Upper lobe of left lung (tissue), 6 donors: Measurements from ENCODE around the gene PPP1R2. TPM values are rescaled to one million over a fixed set of nuclear protein-coding genes. Genes with fewer than 3 reads are reported as not detected.
"Not testable (repeated sequence)": the region's sequence is repeated elsewhere in the genome, so short reads cannot be mapped to it uniquely, and the experiment has no call there.

Experiments used
- ATAC-seq, 2 donors: fragments of 200-7000 bp; cut with Tn5 transposase; one replicate each; pipeline ENCODE4 v1.9.1; 2022; ENCODE audit warnings: mild to moderate bottlenecking in 2 of 2, moderate library complexity in 2 of 2; ENCODE audit not compliant: low FRiP score in 2 of 2
- DNase-seq, 2 donors: peaks; one replicate each; pipeline ENCODE4 v3.0.0-alpha.2; 2019 to 2020
- H3K27ac ChIP-seq, 4 donors: fragments of 200-600 bp; sonication (generic); one replicate each; pipeline ENCODE4 v1.5.1; 2016 to 2019
- H3K27me3 ChIP-seq, 4 donors: fragments of 200-600 bp; sonication (generic); one replicate each; pipeline ENCODE4 v1.5.1; 2017 to 2019
- H3K36me3 ChIP-seq, 4 donors: fragments of 200-600 bp; sonication (generic); one replicate each; pipeline ENCODE4 v1.5.1; 2016 to 2019
- H3K4me1 ChIP-seq, 4 donors: fragments of 200-600 bp; sonication (generic); one replicate each; pipeline ENCODE4 v1.5.1; 2018 to 2019
- H3K4me3 ChIP-seq, 4 donors: fragments of 200-600 bp; sonication (generic); one replicate each; pipeline ENCODE4 v1.5.1; 2017 to 2019; ENCODE audit warnings: mild to moderate bottlenecking in 2 of 4, moderate library complexity in 1 of 4
- H3K9me3 ChIP-seq, 4 donors: fragments of 200-600 bp; sonication (generic); one replicate each; pipeline ENCODE4 v1.5.1; 2018 to 2019
- CTCF ChIP-seq, 6 experiments: fragments of 450-650 bp in 4 of 6; fragments of 200-600 bp in 2 of 6; sonication (generic) in 2 of 6; IDR thresholded peaks; one replicate each; pipeline ENCODE4 v1.5.1; 2016 to 2019; ENCODE audit warnings: antibody characterized with exemption in 6 of 6
- EP300 ChIP-seq, 4 donors: sonication (generic); formaldehyde crosslinking; IDR thresholded peaks; one replicate each; pipeline ENCODE4 v1.5.1; 2017; ENCODE audit warnings: antibody characterized with exemption in 4 of 4, control low read depth in 2 of 4
- POLR2A ChIP-seq, 4 donors: fragments of 450-650 bp; IDR thresholded peaks; one replicate each; pipeline ENCODE4 v1.5.1; 2016 to 2017; ENCODE audit warnings: antibody characterized with exemption in 4 of 4, mild to moderate bottlenecking in 2 of 4
- POLR2AphosphoS5 ChIP-seq, 2 donors: sonication (generic); formaldehyde crosslinking; IDR thresholded peaks; one replicate each; pipeline ENCODE4 v1.5.1; 2017; ENCODE audit warnings: antibody characterized with exemption in 2 of 2
- WGBS, 2 donors: methylation state at CpG; one replicate each; pipeline ENCODE4 v1.1.5; 2017 to 2018; 5-methylcytosine and 5-hydroxymethylcytosine counted together
- total RNA-seq, 6 donors: library from RNA; depleted of rRNA in 4 of 6; stranded (reverse); fragments of >200 nt in 4 of 6; gene quantifications; one replicate each; pipeline versions ENCODE4 v1.1.0 to v1.2.1, GENCODE V29; 2016 to 2021
- donor health status: DM: no; HTN: no; CAD: no; lungs with moderate emphysema.
- donor health status: DM: no; HTN: yes; CAD: no; lungs with severe emphysema.

PPP1R2 gene
- total RNA-seq, 6 donors from 2014 or later, result 38.5 to 170 (median 61.2) TPM

- no peak for TF ChIP-seq EP300 (IDR thresholded peaks at IDR 0.05)
- Histone ChIP-seq H3K4me3 (no peak overlapping the region), H3K9me3 (no peaks in the 10 kb centered on the region), H3K4me1 (peaks cover 0 to 16% (median 6%) of the 10 kb centered on the region in 4 donors), H3K36me3 (peaks cover 0 to 12% (median 4%) of the 10 kb centered on the region in 4 donors), H3K27me3 (no peaks in the 10 kb centered on the region), H3K27ac (no peak overlapping the region)
- DNase-seq (no peak), ATAC-seq (no peak)
- WGBS, 2 donors, result 97% methylated on average over 5 of the region's 5 CpGs
These were observed 11.4 kb downstream of the PPP1R2 start for GRCh38 chr3:195531683-195532082.

DNA sequence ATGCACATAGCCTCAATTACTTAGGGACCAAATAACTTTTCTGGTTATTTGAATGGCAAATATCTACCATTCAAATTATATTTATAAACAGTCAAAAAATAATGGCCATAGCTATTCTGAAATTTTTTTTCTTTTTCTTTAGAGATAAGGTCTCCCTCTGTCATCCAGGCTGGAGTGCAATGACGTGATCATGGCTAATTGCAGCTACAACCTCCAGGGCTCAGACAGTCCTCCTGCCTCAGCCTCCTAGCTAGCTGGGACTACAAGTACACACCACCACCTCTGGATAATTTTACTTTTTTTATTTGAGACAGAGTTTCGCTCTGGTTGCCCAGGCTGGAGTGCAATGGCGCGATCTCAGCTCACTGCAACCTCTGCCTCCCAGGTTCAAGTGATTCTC lies 16.6 kb downstream of the PPP1R2 start:
- DNase-seq, result no peak

DNA sequence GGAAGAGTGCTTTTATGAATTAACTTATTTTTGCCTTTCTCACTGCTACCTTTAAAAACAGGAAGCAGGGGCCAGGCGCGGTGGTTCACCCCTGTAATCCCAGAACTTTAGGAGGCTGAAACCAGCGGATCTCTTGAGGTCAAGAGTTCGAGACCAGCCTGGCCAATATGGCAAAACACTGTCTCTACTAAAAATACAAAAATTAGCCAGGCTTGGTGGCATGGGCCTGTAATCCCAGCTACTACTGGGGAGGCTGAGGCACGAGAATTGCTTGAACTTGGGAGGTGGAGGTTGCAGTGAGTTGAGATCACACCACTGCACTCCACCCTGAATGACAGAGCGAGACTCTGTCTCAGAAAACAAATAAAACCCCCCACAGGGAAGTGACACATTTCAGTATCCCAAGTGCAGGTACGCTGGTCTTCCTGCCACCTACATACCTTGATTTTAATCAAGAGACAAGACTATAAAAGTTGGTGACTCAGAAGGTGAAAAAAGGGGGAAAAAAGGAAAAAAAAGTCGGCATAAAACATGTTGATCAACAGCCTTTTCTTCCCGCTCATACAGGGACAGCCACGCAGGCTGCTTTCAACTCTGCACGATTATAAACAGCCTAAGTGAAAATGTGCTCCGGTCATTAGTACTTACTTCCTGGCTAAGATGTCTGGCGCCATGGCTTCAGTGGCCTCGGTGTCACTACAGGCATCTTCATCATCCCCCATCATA lies 18.8 kb downstream of the PPP1R2 start:
- no peaks in the 10 kb centered on the region for H3K27me3 ChIP-seq

More for the DNA sequence above, 16.6 kb downstream of the PPP1R2 start:
- H3K4me3 ChIP-seq, result no peak overlapping the region
- H3K4me1 ChIP-seq, result peaks cover 0 to 7% (median 2%) of the 10 kb centered on the region in 4 donors
- 93 to 97% methylated on average over 4 of the region's 4 CpGs for WGBS, 2 donors
- peaks cover 13 to 40% (median 17%) of the 10 kb centered on the region in 4 donors for H3K36me3 ChIP-seq
- no peak overlapping the region for H3K27ac ChIP-seq
- TF ChIP-seq CTCF (IDR thresholded peaks at IDR 0.05), result no peak
- ATAC-seq, result no peak
- no peaks in the 10 kb centered on the region for H3K9me3 ChIP-seq
- no peaks in the 10 kb centered on the region for H3K27me3 ChIP-seq

DNA sequence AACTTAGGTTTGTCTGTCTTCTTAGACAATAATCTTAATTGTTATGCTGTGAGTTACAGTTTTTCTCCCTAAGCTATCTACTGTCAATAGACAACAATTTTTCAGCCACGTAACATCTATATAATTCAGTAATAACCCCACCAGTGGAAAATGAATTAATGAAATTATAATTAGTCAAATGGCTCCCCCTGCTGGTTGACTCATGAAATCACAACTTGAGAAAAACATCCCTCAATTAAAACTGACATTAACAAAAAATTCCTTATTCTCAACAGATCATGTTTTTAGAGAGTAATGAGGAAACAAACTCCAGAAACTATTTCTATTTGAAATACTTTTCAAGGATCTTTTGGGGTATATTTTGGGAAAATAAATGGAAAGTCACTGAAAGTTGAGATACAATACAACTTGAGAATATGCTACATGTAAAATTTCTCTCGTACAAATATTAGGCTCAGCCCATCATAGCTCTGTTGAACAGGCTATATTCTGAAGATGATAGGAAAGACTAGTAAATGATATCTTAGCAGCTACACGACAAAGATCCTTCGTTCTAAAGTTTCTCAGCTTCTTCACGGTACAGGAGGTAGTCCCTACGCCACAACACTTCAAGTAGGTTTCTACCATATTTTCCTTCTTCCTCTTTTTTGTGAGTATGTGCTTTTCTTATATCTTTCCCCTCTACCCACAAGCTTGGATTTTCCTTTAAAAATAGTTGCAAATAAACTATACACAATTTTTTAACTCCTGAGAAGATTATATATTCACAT lies 20.7 kb downstream of the PPP1R2 start:
- peak in 1 of 2 donors; percentile 53 for ATAC-seq
- no peak overlapping the region for H3K4me3 ChIP-seq
- peak; percentile 60 to 81 (median 70) for TF ChIP-seq CTCF (IDR thresholded peaks at IDR 0.05)
- no peak for TF ChIP-seq POLR2A (IDR thresholded peaks at IDR 0.05)
- peaks cover 0 to 7% (median 2%) of the 10 kb centered on the region in 4 donors for H3K4me1 ChIP-seq
- no peaks in the 10 kb centered on the region for H3K27me3 ChIP-seq
- 56 to 59% methylated on average over 6 of the region's 6 CpGs for WGBS, 2 donors
- H3K36me3 ChIP-seq, result peaks cover 11 to 43% (median 16%) of the 10 kb centered on the region in 4 donors
- H3K27ac ChIP-seq, result no peak overlapping the region
- no peak for DNase-seq
- H3K9me3 ChIP-seq, result no peaks in the 10 kb centered on the region

More for the DNA sequence above, 18.8 kb downstream of the PPP1R2 start:
- peaks cover 0 to 7% (median 2%) of the 10 kb centered on the region in 4 donors for H3K4me1 ChIP-seq
- H3K4me3 ChIP-seq, result no peak overlapping the region
- no peak for TF ChIP-seq POLR2AphosphoS5 (IDR thresholded peaks at IDR 0.05)
- TF ChIP-seq EP300 (IDR thresholded peaks at IDR 0.05), result no peak
- no peak for TF ChIP-seq CTCF (IDR thresholded peaks at IDR 0.05)
- no peak for TF ChIP-seq POLR2A (IDR thresholded peaks at IDR 0.05)
- WGBS, 2 donors, result 66 to 77% methylated on average over 14 of the region's 14 CpGs
- no peak for DNase-seq
- peaks cover 13 to 42% (median 17%) of the 10 kb centered on the region in 4 donors for H3K36me3 ChIP-seq
- ATAC-seq, result no peak
- no peaks in the 10 kb centered on the region for H3K9me3 ChIP-seq
- peak overlapping the region in 2 of 4 donors; percentile 17 to 49 for H3K27ac ChIP-seq

DNA sequence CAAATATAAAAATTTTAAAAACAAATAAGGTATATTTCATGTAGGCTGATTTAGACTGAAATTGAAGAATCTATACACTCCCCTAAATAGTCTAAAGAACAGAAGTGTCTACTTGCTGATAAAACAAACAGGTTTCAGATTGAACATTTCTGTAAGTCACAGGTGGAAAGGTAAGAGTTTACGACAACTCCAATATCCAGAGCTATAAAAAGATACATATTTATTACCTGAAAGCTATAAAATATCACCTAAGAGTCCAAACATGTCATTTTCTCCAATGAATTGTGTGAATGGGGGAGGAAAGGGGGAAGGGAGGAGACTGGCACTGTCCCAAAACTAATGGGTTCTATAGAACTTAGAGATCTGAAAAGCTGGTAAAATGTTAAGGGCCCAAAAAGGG lies 26.1 kb downstream of the PPP1R2 start:
- Histone ChIP-seq H3K4me1 (peaks cover 0 to 2% (median 0%) of the 10 kb centered on the region in 4 donors), H3K4me3 (no peak overlapping the region), H3K27ac (no peak overlapping the region), H3K9me3 (no peaks in the 10 kb centered on the region), H3K27me3 (no peaks in the 10 kb centered on the region), H3K36me3 (peaks cover 12 to 58% (median 20%) of the 10 kb centered on the region in 4 donors)
- 95 to 100% methylated on average over 1 of the region's 1 CpG for WGBS, 2 donors
- TF ChIP-seq EP300 (IDR thresholded peaks at IDR 0.05) (no peak), POLR2AphosphoS5 (IDR thresholded peaks at IDR 0.05) (no peak)
- ATAC-seq, result no peak
- no peak for DNase-seq

DNA sequence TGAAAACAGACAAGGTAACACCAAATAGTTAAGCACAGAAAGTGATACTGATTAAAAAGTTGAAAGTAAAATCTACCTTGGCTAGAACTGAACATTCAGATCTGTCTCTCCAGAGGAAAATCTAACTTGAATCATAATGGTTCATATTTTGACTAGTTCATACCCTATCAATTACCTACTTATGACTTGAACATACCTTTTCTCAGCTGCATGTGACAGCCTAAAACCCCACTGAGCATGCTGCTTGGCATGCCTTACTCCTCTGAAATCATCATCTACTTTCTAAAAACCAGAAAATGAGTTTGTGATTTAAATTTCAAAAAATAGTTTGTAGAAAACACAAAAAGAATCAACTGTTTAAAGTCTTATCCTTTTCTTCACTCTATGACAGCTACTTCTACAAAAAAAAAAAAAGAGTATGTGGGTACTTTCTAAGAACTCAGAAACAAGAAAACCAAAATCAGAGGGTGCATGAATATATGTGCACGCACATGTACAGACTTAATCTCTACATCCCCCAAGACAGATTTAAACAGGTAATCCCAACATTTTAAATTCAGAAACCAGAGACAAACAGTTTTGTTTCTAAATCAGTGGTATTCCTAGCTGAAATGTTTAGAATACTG lies 28.4 kb downstream of the PPP1R2 start:
- not testable (repeated sequence) for H3K4me3 ChIP-seq, H3K9me3 ChIP-seq, H3K27ac ChIP-seq, H3K4me1 ChIP-seq, DNase-seq, ATAC-seq, H3K27me3 ChIP-seq
- peaks cover 12 to 63% (median 20%) of the 10 kb centered on the region in 4 donors for H3K36me3 ChIP-seq
- WGBS, 2 donors, result 96 to 100% methylated on average over 1 of the region's 1 CpG
